ENCODE data around the gene CAPZA1.

CAPZA1 gene

GRCh38 chr1:112583366-112583765 lies 36.3 kb upstream of the CAPZA1 start:
- H3K4me3 ChIP-seq (ENCODE audit: low read depth, low read length): no peak overlapping the region
- H3K36me3 ChIP-seq: peaks cover 8% of the 10 kb centered on the region
- H3K4me1 ChIP-seq: no peaks in the 10 kb centered on the region
- H3K27me3 ChIP-seq: no peaks in the 10 kb centered on the region
- DNase-seq: no peak
- no peaks in the 10 kb centered on the region for H3K9me3 ChIP-seq
- no peak for TF ChIP-seq CTCF (IDR thresholded peaks at IDR 0.05; ENCODE audit: low read depth, low read length)

- H3K27me3 ChIP-seq: no peaks in the 10 kb centered on the region
- H3K4me3 ChIP-seq (ENCODE audit: low read depth, low read length): no peak overlapping the region
- no peak for DNase-seq
- peaks cover 26% of the 10 kb centered on the region for H3K36me3 ChIP-seq
- no peaks in the 10 kb centered on the region for H3K9me3 ChIP-seq
- TF ChIP-seq CTCF (IDR thresholded peaks at IDR 0.05; ENCODE audit: low read depth, low read length): no peak
- peaks cover 13% of the 10 kb centered on the region for H3K4me1 ChIP-seq
These were observed 29.9 kb upstream of the CAPZA1 start for GRCh38 chr1:112589766-112590165.

GRCh38 chr1:112594208-112594876 lies 25.3 kb upstream of the CAPZA1 start:
- Histone ChIP-seq H3K27me3 (no peaks in the 10 kb centered on the region), H3K9me3 (no peaks in the 10 kb centered on the region), H3K4me3 (ENCODE audit: low read depth, low read length) (no peak overlapping the region), H3K36me3 (peaks cover 49% of the 10 kb centered on the region), H3K4me1 (peaks cover 16% of the 10 kb centered on the region)
- no peak for DNase-seq
- TF ChIP-seq CTCF (IDR thresholded peaks at IDR 0.05; ENCODE audit: low read depth, low read length): no peak

GRCh38 chr1:112599477-112599876 lies 20.2 kb upstream of the CAPZA1 start:
- H3K4me3 ChIP-seq (ENCODE audit: low read depth, low read length): no peak overlapping the region
- no peak for TF ChIP-seq CTCF (IDR thresholded peaks at IDR 0.05; ENCODE audit: low read depth, low read length)
- no peak for DNase-seq
- no peaks in the 10 kb centered on the region for H3K27me3 ChIP-seq
- H3K4me1 ChIP-seq: peaks cover 6% of the 10 kb centered on the region
- peaks cover 56% of the 10 kb centered on the region for H3K36me3 ChIP-seq
- H3K9me3 ChIP-seq: no peaks in the 10 kb centered on the region

- Histone ChIP-seq H3K4me3 (ENCODE audit: low read depth, low read length) (no peak overlapping the region), H3K36me3 (peaks cover 55% of the 10 kb centered on the region), H3K4me1 (no peaks in the 10 kb centered on the region), H3K9me3 (no peaks in the 10 kb centered on the region), H3K27me3 (no peaks in the 10 kb centered on the region)
- DNase-seq: no peak
- no peak for TF ChIP-seq CTCF (IDR thresholded peaks at IDR 0.05; ENCODE audit: low read depth, low read length)
These were observed 16.6 kb upstream of the CAPZA1 start for GRCh38 chr1:112603012-112603411.

GRCh38 chr1:112603541-112603940 lies 16.1 kb upstream of the CAPZA1 start:
- Histone ChIP-seq H3K27me3 (no peaks in the 10 kb centered on the region), H3K9me3 (no peaks in the 10 kb centered on the region), H3K36me3 (peaks cover 60% of the 10 kb centered on the region), H3K4me1 (no peaks in the 10 kb centered on the region), H3K4me3 (ENCODE audit: low read depth, low read length) (no peak overlapping the region)
- no peak for TF ChIP-seq CTCF (IDR thresholded peaks at IDR 0.05; ENCODE audit: low read depth, low read length)
- DNase-seq: no peak
